BE2C (cell line): ENCODE measurements around the gene OPHN1.

Source experiments
- DNase-seq: peaks from one replicate; pipeline ENCODE4 v3.0.0-alpha.2; 2020
- H3K27me3 ChIP-seq: fragments of 250-450 bp; sonication (Bioruptor Pico); 2 replicates; pipeline ENCODE4 v1.5.1; 2020; ENCODE audit warnings: mild to moderate bottlenecking
- H3K36me3 ChIP-seq: fragments of 250-450 bp; sonication (Bioruptor Pico); 2 replicates; pipeline ENCODE4 v1.5.1; 2020; ENCODE audit warnings: mild to moderate bottlenecking
- H3K4me1 ChIP-seq: fragments of 250-450 bp; sonication (Bioruptor Pico); 2 replicates; pipeline ENCODE4 v1.5.1; 2020
- H3K4me3 ChIP-seq: 2 replicates; pipeline ENCODE4 v1.5.1; 2011; ENCODE audit warnings: low read depth, low read length
- H3K9me3 ChIP-seq: fragments of 250-450 bp; sonication (Bioruptor Pico); 2 replicates; pipeline ENCODE4 v1.5.1; 2020
- TF ChIP-seq, protein P1 (sequence below): IDR thresholded peaks from 2 replicates; pipeline ENCODE4 v1.5.1; 2012; ENCODE audit warnings: mild to moderate bottlenecking, low read depth, low read length

The OPHN1 gene

GRCh38 chrX:68420559-68420958 lies 12.7 kb downstream of the OPHN1 start:
- Histone ChIP-seq H3K36me3 (no peaks in the 10 kb centered on the region), H3K9me3 (no peaks in the 10 kb centered on the region), H3K4me3 (no peak overlapping the region), H3K27me3 (no peaks in the 10 kb centered on the region), H3K4me1 (no peaks in the 10 kb centered on the region)
- TF ChIP-seq, protein P1, sequence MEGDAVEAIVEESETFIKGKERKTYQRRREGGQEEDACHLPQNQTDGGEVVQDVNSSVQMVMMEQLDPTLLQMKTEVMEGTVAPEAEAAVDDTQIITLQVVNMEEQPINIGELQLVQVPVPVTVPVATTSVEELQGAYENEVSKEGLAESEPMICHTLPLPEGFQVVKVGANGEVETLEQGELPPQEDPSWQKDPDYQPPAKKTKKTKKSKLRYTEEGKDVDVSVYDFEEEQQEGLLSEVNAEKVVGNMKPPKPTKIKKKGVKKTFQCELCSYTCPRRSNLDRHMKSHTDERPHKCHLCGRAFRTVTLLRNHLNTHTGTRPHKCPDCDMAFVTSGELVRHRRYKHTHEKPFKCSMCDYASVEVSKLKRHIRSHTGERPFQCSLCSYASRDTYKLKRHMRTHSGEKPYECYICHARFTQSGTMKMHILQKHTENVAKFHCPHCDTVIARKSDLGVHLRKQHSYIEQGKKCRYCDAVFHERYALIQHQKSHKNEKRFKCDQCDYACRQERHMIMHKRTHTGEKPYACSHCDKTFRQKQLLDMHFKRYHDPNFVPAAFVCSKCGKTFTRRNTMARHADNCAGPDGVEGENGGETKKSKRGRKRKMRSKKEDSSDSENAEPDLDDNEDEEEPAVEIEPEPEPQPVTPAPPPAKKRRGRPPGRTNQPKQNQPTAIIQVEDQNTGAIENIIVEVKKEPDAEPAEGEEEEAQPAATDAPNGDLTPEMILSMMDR, result no peak
- DNase-seq, result no peak

DNA sequence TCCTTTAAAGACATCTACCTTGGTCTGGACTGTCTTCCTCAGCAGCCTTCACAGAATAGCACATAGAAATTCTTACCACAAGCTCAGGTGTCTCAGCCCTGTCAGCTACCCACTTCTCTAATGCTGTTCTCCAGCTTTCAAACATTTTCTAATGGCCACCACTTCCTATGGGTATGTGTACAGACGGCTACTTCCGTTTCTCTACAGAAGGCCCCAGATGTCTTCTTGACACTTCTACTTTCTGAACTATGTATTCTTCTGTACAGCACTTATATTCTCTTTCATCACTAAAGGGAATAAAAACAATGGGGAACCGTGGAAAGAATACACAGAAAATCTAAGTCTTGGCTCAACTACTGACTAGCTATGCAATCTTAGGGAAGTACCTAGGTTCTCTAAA lies 13.3 kb downstream of the OPHN1 start:
- DNase-seq, result no peak
- Histone ChIP-seq H3K4me1 (no peaks in the 10 kb centered on the region), H3K36me3 (no peaks in the 10 kb centered on the region), H3K27me3 (no peaks in the 10 kb centered on the region), H3K9me3 (no peaks in the 10 kb centered on the region), H3K4me3 (no peak overlapping the region)
- TF ChIP-seq, protein P1, result no peak

DNA sequence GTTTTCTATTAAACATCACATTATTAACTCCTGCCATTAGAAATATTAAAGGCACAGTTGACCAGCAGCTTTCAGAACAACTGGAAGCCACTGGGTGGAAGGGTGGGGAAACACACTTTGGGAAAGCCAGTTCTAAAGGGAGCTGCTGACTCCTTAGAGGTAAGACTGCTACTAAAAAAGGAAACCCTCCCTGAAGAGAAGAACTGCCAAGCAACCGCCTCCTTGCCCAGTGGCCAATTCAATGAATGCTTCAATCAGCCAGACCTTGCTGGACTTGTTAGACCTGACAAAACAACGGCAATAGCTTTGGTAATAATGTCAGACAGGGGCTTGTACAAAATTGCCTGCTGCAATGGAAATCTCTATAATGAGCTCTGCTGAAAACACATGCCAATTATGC lies 15.6 kb downstream of the OPHN1 start:
- TF ChIP-seq, protein P1, result no peak
- H3K4me1 ChIP-seq, result no peaks in the 10 kb centered on the region
- no peaks in the 10 kb centered on the region for H3K27me3 ChIP-seq
- no peak overlapping the region for H3K4me3 ChIP-seq
- no peak for DNase-seq
- H3K9me3 ChIP-seq, result no peaks in the 10 kb centered on the region
- no peaks in the 10 kb centered on the region for H3K36me3 ChIP-seq

DNA sequence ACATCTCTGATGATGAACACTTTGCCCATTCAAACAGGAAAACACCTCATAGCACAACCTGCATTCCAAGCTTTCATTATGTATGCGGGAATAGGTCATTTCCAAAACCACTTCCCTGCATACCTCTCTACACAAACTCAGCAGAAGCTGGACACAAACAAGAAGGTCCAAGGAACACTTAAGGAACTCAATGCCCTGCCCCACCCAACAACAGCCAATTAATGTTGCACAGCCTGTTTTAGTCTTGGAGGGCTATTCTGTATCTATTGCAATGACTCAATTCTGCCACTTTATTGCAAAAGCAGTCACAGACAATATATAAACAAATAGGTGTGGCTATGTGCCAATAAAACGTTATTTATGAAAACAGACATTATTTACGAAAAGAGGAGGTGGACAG lies 16.7 kb downstream of the OPHN1 start:
- Histone ChIP-seq H3K4me3 (no peak overlapping the region), H3K9me3 (no peaks in the 10 kb centered on the region), H3K4me1 (no peaks in the 10 kb centered on the region), H3K27me3 (no peaks in the 10 kb centered on the region), H3K36me3 (no peaks in the 10 kb centered on the region)
- DNase-seq, result no peak
- TF ChIP-seq, protein P1, result no peak

- H3K36me3 ChIP-seq, result no peaks in the 10 kb centered on the region
- DNase-seq, result no peak
- no peaks in the 10 kb centered on the region for H3K27me3 ChIP-seq
- TF ChIP-seq, protein P1, result no peak
- H3K4me3 ChIP-seq, result no peak overlapping the region
- H3K4me1 ChIP-seq, result no peaks in the 10 kb centered on the region
- no peaks in the 10 kb centered on the region for H3K9me3 ChIP-seq
These were observed 18.0 kb downstream of the OPHN1 start for GRCh38 chrX:68415316-68415715.

GRCh38 chrX:68413254-68413653 lies 20.0 kb downstream of the OPHN1 start:
- no peaks in the 10 kb centered on the region for H3K9me3 ChIP-seq
- TF ChIP-seq, protein P1, result no peak
- H3K27me3 ChIP-seq, result no peaks in the 10 kb centered on the region
- no peak overlapping the region for H3K4me3 ChIP-seq
- no peaks in the 10 kb centered on the region for H3K36me3 ChIP-seq
- DNase-seq, result no peak
- no peaks in the 10 kb centered on the region for H3K4me1 ChIP-seq
